ENCODE measurements around the gene KIF19.

GRCh38 chr17:74335529-74336062 lies 9.6 kb downstream of the KIF19 start:
- TF ChIP-seq CTCF (IDR thresholded peaks at IDR 0.05) (no peak), POLR2A (IDR thresholded peaks at IDR 0.05) (no peak)

All from thyroid gland (tissue), 4 donors.